Measurements from ENCODE around the gene DPP10. TPM values are rescaled to one million over a fixed set of nuclear protein-coding genes. Genes with fewer than 3 reads are reported as not detected.

Gene DPP10
- total RNA-seq, 1 donor from 2014 or later, result 2.1 TPM

- TF ChIP-seq CTCF (conservative IDR thresholded peaks at IDR 0.05), result peak; percentile 87
- DNase-seq (ENCODE audit: low read depth, low spot score), result peak; percentile 38
- H3K27ac Mint-ChIP-seq (ENCODE audit: unreplicated experiment), result no peak overlapping the region
- peaks cover 46% of the 10 kb centered on the region for H3K27me3 Mint-ChIP-seq (ENCODE audit: low read depth)
- no peaks in the 10 kb centered on the region for H3K36me3 Mint-ChIP-seq (ENCODE audit: low read depth)
- no peak overlapping the region for H3K4me3 Mint-ChIP-seq
- peaks cover 12% of the 10 kb centered on the region for H3K4me1 Mint-ChIP-seq
- H3K9me3 Mint-ChIP-seq, result no peaks in the 10 kb centered on the region
These were observed 723.2 kb downstream of the DPP10 start for GRCh38 chr2:115165529-115166109.

GRCh38 chr2:115168457-115168856 is 726.0 kb downstream of the DPP10 start:
- Mint-ChIP-seq H3K36me3 (ENCODE audit: low read depth) (no peaks in the 10 kb centered on the region), H3K4me1 (no peaks in the 10 kb centered on the region), H3K4me3 (no peak overlapping the region), H3K9me3 (no peaks in the 10 kb centered on the region), H3K27ac (ENCODE audit: unreplicated experiment) (no peak overlapping the region), H3K27me3 (ENCODE audit: low read depth) (peaks cover 26% of the 10 kb centered on the region)
- DNase-seq (ENCODE audit: low read depth, low spot score), result no peak
- TF ChIP-seq CTCF (conservative IDR thresholded peaks at IDR 0.05), result no peak

GRCh38 chr2:115169814-115170213 is 727.4 kb downstream of the DPP10 start:
- TF ChIP-seq CTCF (conservative IDR thresholded peaks at IDR 0.05), result no peak
- H3K36me3 Mint-ChIP-seq (ENCODE audit: low read depth), result no peaks in the 10 kb centered on the region
- H3K27ac Mint-ChIP-seq (ENCODE audit: unreplicated experiment), result no peak overlapping the region
- DNase-seq (ENCODE audit: low read depth, low spot score), result no peak
- H3K4me3 Mint-ChIP-seq, result no peak overlapping the region
- peaks cover 14% of the 10 kb centered on the region for H3K27me3 Mint-ChIP-seq (ENCODE audit: low read depth)
- no peaks in the 10 kb centered on the region for H3K4me1 Mint-ChIP-seq
- H3K9me3 Mint-ChIP-seq, result no peaks in the 10 kb centered on the region

- no peak for DNase-seq (ENCODE audit: low read depth, low spot score)
- Mint-ChIP-seq H3K27ac (ENCODE audit: unreplicated experiment) (no peak overlapping the region), H3K27me3 (ENCODE audit: low read depth) (peaks cover 7% of the 10 kb centered on the region), H3K36me3 (ENCODE audit: low read depth) (no peaks in the 10 kb centered on the region), H3K4me3 (no peak overlapping the region), H3K4me1 (no peaks in the 10 kb centered on the region), H3K9me3 (no peaks in the 10 kb centered on the region)
- no peak for TF ChIP-seq CTCF (conservative IDR thresholded peaks at IDR 0.05)
These were observed 729.3 kb downstream of the DPP10 start for GRCh38 chr2:115171751-115172150.

GRCh38 chr2:115174651-115175050 is 732.2 kb downstream of the DPP10 start:
- DNase-seq (ENCODE audit: low read depth, low spot score), result no peak
- H3K27ac Mint-ChIP-seq (ENCODE audit: unreplicated experiment), result no peak overlapping the region

More at GRCh38 chr2:115174651-115175050, 732.2 kb downstream of the DPP10 start:
- no peaks in the 10 kb centered on the region for H3K9me3 Mint-ChIP-seq
- H3K27me3 Mint-ChIP-seq (ENCODE audit: low read depth), result no peaks in the 10 kb centered on the region
- H3K4me3 Mint-ChIP-seq, result no peak overlapping the region
- no peak for TF ChIP-seq CTCF (conservative IDR thresholded peaks at IDR 0.05)
- H3K36me3 Mint-ChIP-seq (ENCODE audit: low read depth), result no peaks in the 10 kb centered on the region
- H3K4me1 Mint-ChIP-seq, result no peaks in the 10 kb centered on the region
